ENCODE data around the gene KDM1B.

KDM1B gene, protein sequence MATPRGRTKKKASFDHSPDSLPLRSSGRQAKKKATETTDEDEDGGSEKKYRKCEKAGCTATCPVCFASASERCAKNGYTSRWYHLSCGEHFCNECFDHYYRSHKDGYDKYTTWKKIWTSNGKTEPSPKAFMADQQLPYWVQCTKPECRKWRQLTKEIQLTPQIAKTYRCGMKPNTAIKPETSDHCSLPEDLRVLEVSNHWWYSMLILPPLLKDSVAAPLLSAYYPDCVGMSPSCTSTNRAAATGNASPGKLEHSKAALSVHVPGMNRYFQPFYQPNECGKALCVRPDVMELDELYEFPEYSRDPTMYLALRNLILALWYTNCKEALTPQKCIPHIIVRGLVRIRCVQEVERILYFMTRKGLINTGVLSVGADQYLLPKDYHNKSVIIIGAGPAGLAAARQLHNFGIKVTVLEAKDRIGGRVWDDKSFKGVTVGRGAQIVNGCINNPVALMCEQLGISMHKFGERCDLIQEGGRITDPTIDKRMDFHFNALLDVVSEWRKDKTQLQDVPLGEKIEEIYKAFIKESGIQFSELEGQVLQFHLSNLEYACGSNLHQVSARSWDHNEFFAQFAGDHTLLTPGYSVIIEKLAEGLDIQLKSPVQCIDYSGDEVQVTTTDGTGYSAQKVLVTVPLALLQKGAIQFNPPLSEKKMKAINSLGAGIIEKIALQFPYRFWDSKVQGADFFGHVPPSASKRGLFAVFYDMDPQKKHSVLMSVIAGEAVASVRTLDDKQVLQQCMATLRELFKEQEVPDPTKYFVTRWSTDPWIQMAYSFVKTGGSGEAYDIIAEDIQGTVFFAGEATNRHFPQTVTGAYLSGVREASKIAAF

DNA sequence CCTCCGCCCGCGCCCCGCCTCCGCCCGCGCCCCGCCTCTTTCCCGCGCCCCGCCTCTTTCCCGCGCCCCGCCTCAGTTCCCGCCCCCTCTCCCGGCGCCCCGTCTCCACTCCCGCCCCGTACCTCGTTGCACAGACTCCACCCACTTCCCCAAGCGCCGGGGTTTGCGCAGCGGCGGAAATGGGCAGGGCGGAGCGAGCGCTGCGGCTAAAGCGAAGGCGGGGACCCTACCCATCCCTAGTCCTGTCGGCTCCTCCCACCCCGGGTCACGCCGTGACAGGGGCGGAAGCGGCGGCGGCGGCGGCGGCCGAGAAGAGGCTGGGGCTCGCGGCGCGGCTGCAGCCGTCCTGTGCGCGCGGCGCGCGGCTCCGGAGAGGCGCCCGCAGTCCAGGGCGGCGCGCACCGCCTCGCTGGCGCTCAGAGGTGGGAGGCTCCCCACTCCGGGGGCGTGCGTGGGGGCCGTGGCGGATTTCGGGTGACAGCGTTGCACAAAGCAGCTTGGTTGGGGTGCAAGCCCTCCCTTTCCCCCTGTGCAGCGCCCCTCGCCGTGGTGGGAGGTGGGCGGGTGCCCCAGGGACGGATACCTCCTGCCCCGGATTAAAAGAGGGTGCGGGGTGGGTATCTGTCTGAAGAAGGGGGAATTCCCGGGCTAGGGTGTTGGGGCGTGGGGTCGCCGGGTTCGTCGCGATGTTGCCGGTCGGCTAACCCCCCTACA lies at the start of gene KDM1B:
Gene KDM1B (plus strand): TSS at position 273 of the 714 bp plus-strand sequence. CDS start 4,474 bp downstream, outside the sequence.
- peak; percentile 98 to 99 for DNase-seq

DNA sequence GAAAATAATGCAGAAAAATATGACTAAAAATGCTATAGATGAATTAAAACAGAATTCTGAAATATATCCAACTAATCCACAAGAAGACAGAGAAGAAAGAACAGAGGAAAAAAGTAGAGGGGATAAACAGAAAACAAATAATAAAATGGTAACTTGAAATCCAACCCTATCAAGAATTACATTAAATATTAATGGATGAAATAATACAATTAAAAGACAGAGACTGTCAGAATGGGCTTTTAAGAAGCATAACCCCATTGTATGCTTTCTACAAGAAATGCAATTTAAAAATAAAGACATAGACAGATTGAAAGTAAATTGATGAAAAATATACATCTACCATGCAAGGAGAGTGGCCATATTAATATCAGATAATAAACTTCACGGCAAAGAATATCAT lies 48.2 kb upstream of the KDM1B start:
- no peak for DNase-seq

DNA sequence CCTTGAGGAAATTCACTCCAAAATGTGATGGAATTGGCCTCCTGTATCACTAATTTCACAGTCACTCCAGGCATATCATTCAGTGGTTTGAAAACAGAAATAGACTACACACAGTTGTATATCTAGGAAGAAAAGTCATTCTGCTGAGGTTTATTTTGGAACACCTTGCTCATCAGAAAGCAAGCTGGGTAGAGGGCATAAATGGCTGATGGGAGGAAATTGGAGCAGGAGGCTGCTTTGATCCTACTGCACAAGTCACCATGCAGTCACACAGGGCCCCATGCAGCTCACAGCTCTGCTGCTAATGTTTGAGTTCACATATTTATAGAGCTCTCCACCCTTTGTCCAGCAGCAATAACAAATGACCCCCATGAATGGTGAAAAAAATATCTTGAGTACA lies 45.1 kb upstream of the KDM1B start:
- DNase-seq, result no peak

DNA sequence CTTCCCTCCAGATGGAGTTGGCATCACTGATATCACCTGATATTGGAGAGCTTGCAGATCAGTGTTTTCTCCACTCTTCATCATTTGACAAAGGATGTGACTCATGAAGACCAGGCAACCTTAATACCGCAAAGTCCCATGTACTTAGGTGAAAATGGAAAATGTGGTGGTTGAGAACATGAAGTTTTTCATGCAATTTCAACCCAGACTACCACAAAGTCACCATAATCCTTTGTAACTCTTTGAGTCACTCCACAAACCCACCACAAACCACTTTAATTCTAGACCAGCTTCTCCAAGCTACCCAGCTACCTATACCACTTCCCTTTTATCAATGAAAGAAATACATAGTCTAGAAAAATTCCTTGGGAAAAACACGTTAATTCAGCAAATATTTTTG lies 39.9 kb upstream of the KDM1B start:
- DNase-seq, result no peak

DNA sequence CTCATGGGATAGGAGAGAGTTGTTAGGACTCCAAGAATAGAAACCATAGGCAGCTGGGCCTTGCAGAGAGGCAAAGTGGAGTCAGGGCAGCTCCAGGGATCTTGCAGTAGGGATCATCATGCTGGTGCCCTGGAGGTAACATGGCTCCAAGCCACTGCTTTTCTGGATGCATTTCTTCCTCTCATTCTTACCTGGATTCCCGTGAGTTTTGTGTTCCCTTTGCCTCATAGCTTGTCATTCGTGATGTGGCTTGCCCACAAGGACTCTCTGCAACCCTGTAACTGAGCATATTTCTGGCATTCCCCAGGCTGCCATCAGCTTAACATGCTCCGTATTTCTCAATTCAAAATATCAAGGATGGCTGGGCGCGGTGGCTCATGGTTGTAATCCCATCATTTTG lies 38.1 kb upstream of the KDM1B start:
- no peak for DNase-seq

DNA sequence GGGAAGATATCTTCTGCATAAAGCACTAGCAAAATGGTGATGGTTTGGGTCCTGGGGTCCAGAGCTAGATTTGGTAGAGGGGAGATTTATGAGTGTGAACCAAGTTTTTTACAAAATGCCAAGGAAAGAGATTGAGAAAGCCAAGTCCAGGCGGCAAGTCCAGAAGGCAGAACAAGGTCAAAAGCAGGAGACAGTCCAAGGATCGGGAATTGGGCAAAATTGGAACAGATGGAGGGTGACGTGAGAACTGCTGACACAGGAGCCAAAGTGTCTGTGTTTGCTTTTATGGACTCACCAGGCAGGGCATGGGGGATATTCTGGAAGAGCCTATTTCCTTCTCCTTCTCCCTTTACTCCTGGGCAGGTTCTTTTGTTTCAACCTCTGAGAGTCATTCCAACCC lies 36.9 kb upstream of the KDM1B start:
- no peak for DNase-seq

DNA sequence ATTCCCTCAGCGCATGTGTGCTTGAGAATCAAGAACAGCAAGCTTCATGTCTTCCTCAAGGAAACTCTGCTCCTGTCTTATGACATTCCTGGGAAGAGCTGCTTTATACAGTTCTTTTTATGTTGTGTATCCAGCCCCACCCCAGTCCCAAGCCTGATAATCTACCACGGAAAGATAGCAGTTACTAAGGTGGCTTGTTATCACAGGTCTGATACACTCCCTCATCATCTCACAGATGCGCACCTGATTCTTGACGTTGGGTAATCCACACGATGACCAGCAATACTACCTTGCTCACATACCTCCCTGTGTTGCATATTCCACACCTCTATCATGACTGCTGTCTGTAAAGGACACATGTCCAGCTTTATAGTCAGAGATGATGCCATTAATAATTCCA lies 36.0 kb upstream of the KDM1B start:
- DNase-seq, result no peak

DNA sequence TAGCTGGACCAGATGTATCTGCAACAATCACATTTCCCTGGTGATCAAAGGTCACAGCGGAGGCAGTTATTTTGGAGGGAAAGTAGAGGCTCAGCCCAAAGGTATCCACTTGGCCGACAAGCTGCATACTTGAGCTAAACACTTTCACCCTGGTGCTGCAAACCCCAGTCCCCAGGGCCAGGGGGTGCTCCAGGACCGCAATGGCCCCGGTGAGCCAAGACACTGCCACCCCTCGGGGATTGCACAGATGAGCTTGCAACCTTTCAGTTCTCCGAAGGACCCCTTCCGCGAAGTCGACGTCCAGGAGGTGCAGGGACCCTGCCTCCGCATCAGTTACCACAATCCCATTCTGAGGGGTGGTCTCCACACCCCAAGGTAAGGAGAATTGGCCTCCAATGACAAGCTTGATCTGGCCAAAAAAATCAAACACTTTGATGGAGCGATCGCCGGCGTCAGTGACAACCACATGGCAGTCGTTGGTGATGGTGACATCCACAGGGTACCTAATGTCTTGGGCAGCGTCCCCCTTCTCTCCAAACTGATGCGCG lies 33.6 kb upstream of the KDM1B start:
- DNase-seq, result no peak

DNA sequence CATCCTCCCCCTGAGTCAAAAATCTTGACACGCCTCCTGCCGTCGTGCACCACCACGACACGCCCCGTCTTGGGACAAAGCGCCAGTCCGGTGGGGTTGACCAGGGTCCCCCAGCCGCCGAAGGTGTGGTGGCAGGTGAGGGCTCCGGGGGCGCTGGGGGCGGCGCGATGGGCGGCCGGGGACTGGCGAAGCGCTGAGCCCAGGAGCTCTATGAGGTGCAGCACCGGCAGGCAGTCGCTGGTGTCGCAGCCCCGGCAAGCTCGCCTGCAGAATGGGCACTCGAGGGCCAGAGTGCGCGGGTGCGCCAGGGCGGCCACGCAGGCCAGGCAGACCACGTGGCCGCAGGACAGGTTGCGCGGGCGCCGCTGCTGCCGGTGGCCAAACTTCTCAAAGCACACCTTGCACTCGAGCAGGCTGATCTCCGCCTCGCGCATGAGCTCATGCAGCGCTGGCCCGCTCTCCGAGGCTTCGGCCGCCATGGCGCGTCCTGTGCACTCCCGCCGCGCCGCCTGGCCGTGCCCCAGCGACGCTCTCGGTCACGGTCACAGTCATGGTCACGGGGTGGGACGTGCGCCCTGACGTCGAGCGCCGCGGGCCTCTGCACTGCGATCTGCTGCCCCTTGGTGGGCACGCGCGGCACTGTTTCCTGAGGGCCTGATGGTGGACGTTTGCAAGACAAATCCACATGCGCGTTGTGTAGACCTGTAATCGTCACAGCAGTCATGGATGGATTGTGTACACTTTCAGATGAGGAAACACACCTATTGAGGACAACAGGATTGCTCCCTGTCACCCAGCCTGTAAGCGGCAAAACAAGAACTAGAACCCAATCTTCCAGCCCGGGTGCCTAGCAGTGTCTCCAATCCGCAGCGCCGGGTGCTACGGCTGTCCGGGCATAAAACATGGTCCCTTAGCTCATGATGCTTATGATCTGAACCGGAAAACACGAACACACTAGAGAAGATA lies 32.8 kb upstream of the KDM1B start, which contains the start of gene NHLRC1:
Gene NHLRC1 (minus strand): TSS at position 550 of the 966 bp plus-strand sequence. CDS start 71 bp downstream, at position 479.
- DNase-seq, result peak; percentile 76 to 80

DNA sequence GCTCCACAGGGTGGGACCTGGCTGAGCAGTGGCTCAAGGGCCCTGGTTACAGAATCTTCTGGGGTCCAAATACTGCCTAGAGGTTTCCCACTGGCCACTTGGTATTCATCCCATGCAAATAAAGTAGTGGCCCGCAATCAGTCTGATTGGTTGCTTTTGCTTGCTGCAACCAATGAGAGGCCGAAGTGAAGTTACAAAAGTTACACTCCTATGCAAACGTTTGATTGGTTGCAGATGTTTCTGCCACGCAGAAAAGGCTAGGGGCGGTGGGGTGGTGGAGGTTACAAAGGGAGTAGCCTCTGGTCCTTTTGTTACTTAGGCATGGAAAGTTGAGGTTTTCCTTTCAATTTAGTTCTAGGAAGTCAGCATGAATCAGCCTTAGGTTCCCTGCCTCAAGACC lies 29.1 kb upstream of the KDM1B start:
- no peak for DNase-seq

DNA sequence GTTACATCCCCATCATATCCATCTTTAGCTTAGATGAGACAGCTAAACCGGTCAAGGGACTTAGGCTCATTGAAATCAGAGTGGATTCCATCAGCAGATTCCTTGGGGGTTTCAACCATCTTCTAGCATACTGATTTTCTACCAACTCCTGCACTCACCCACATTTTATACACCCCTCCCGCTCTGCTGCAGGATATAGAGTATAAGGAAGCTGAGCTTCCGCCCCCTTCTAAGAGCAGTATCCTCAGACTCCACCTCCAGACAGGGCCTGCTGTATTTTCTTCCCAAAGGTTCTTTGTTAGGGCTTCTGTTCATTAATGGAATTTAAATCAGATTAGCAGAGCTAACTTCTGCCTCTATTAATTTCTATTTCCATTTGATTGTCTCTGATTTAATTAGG lies 22.9 kb upstream of the KDM1B start:
- DNase-seq, result no peak

DNA sequence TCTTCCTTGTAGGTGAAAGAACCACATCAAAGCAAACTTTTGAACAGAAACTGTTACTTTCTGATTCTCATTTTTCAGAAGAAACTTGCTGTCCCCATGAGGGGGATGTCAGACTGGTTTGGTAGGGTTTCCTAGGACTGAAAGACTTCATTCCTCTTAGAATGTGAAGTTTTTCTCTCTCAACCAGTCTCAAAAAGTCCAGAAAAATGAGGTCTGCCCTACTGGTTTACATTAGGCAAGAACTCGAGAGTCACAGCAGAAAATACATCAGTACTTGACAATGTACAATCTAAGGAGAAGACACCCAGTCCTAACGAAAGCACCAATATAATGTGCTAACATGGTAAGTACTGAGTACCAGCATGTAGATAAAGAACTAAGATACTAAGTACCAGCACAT lies 20.1 kb upstream of the KDM1B start:
- DNase-seq, result no peak

DNA sequence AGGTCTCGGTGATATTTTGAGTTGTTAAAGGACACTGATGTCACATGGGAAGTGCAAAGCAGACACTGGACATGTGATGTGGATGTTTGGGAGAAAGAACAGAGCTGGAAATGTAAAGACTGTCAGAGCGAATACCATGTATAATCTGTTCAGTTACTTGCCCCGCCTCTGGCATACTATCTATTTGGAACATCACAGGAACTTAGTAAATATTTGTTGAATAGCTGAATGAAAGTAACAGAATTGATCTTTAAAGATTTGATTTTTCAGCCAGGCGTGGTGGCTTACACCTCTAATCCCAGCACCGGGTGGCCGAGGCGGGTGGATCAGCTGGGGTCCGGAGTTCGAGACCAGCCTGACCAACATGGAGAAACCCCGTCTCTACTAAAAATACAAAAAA lies 19.0 kb upstream of the KDM1B start:
- no peak for DNase-seq

DNA sequence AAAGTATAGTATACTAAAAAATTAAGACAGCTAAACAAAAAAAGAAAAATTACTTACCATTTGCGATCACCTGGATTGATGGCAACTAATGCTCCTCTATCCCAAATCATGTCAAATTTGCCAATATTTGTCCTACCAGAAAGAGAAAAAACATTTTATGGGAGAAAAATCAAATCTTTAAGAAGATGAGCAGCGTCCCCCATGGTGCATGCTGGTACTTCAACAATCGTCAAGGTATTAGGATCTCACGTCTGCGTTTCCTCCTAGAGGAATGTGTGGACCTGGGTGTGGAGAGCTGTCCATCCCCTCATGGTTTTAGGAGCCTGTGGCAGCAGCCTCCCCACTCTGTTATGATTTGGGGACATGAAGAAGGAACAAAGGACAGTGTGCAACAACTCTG lies 16.3 kb upstream of the KDM1B start:
- DNase-seq, result no peak

DNA sequence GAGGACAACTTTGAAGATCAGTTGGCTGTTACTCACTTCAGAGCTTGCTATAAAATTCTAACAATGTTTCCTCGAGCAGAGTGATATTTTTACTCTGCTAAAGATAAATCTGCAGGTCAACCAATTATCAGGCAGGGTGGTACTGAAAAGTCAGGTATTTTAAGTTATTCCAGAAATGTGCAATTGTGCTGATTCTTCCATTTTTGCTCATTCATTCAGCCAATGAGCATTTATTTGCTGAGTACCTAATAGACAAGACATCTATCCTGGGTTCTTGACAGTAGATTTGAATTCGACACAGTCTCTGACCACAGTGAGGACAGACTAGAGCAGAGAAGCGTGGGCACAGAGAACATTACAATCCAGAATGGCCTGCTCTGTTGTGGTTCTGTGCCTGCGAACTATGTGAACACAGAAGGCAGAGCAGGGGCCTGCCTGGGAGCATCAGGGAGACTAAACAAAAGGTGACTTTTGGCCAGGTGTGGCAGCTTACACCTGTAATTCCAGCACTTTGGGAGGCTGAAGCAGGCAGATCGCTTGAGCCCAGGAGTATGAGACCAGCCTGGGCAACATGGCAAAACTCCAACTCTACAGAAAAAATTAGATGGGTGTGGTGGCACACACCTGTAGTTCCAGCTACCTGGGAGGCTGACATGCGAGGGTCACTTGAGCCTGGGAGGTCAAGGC lies 15.1 kb upstream of the KDM1B start:
- no peak for DNase-seq

DNA sequence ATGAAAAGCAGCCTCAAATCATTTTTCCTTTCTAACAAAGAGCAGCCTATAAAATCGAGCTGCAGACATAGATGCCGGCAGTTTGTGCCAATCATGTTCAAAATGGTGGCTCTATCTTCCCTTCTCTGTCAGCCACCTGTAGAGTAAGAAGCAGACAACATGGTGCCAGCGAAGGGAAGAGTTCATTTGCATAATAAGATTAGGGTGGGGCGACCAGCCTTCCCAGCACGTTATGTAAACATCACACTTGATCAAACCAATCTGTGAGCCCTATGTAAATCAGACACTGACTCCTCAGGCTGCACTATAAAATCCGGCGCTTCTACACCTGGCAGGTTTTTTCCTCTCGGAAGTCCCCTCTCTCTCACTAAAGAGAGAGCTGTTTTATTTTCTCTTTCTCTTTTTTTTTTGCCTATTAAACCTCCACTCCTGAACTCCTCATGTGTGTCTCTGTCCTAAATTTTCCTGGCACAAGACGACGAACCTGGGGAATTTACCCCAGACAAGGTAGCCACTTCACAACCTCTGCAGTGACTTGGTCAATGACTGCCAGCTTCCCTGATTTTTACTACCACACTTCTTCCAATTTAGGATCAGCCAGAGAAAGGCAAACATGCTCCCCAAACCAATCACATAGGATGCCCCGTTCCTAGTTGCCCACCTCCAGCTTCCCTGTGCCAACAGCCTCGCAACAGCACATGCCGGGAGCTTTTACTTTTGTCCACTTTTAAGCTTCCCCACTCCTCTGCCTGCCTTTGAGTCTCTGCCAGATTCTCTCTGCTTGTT lies 13.2 kb upstream of the KDM1B start:
- DNase-seq, result no peak

DNA sequence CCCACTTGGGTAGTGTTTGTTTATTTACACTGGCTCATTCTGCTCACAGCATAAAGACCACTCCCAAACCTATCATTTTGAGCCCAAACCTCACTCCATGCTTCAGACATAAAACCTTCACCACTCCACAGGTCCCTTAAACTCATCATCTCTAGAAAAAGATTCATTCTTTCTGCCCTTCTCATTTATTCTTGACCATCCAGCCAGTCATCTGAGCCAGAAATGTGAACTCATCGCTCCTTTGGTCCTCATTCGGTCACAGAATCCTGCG lies 12.7 kb upstream of the KDM1B start:
- DNase-seq, result no peak

DNA sequence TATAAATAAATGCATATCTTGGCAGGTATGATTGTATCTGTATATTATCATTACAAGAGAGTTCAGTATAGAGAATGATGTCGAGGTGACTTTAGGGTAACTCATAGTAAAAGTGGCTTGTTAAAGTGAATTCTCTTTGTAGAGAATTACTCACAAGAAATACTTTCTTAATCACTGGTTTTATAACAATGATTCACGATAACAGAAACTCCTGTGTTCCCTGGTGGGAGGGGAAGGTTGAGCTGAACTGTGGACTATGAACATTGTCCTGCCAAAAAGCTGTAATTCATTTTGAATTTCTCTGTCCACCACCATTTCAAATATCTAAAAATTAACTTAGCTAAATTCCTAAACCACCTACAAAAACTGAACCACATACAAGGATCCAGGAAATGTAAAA lies 8.1 kb upstream of the KDM1B start:
- DNase-seq, result no peak

DNA sequence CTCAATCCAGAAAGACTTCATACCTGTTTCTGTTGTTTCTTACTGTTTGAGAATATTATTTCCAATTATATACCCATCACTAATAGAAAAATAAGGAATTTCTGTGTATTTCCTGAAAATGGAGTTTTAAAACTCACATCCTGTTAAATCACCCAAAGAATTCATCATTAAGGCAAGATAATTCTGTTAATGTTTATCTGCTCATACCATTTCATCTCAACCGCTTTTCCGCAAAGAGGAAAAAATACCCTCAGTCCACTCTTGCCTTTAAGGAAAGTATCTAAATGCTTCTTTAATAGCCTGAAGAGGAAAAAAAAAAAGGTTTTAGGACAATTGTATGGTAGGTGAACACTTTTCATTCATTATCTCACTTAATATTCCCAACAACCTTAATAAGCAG lies 7.6 kb upstream of the KDM1B start:
- no peak for DNase-seq

DNA sequence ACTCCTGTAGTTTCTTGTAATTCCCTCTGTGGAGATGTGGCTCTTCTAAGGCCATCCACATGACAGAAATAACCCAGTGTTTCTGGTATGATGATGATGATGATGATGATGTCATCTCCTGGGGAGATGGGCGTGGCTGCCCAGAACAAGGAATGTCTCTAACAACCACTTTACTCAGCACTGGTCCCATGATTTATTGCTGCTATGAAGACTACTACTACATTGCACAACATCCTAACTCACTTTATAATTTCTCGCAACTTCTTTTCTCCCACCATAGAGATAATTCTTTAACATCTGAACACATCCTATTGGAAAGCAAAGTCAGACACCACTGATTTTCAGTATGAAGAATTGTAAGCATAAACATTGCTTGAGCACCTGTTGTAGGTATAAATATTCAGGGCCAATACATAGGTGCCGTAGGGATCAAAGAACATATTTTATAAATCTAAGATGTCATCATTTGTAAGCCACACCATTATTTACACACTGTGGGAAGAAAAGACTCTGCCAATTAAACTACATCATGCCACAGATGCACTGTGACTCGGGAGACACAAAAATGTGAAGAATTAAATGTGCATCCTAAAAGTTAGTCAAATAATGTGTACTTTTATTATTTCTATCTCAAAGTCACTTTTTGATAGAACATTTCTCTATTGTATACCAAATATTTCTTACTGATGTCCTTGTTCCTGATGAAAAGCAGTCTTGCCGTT lies 6.8 kb upstream of the KDM1B start:
- peak in 1 of 2 donors; percentile 6 for DNase-seq
